WTC11 (cell line): ENCODE results near the gene OPN1SW. TPM values are rescaled to one million over a fixed set of nuclear protein-coding genes. Genes with fewer than 3 reads are reported as not detected.

Experiments
- ATAC-seq: fragments of 200-7000 bp; cut with Tn5 transposase; 2 replicates; pipeline ENCODE4 v1.10.0; 2021; ENCODE audit warnings: mild to moderate bottlenecking, moderate library complexity
- CTCF ChIA-PET: fragments of 300-600 bp; sonication (Branson Sonifier 250); formaldehyde crosslinking; loops from one replicate; lab custom pipeline; 2021; ENCODE audit warnings: antibody characterized with exemption; lab: Charles Lee
- POLR2A ChIA-PET: fragments of 350-600 bp; sonication (Branson Sonifier 250); formaldehyde crosslinking; loops from one replicate; lab custom pipeline; 2021; ENCODE audit warnings: antibody characterized with exemption; lab: Charles Lee
- DNase-seq: peaks from one replicate; pipeline ENCODE4 v3.0.0; 2021; ENCODE audit warnings: low spot score
- H3K27ac Mint-ChIP-seq: 2 replicates; pipeline ENCODE4 v1.8.0; 2021; ENCODE audit warnings: mixed read lengths
- H3K27me3 Mint-ChIP-seq: 2 replicates; pipeline ENCODE4 v1.8.0; 2021; ENCODE audit warnings: low read depth, mild to moderate bottlenecking, moderate library complexity, mixed read lengths
- H3K36me3 Mint-ChIP-seq: 2 replicates; pipeline ENCODE4 v1.8.0; 2021; ENCODE audit warnings: mixed read lengths
- H3K4me1 Mint-ChIP-seq: 2 replicates; pipeline ENCODE4 v1.8.0; 2022; ENCODE audit warnings: mixed read lengths
- H3K4me3 Mint-ChIP-seq: 2 replicates; pipeline ENCODE4 v1.8.0; 2021; ENCODE audit warnings: mild to moderate bottlenecking, moderate library complexity, mixed read lengths
- H3K9me3 Mint-ChIP-seq: 2 replicates; pipeline ENCODE4 v1.8.0; 2021; ENCODE audit warnings: mixed read lengths
- GABPB1 ChIP-seq: sonication (generic); formaldehyde crosslinking; IDR thresholded peaks from 2 replicates; pipeline ENCODE4 v1.8.1; 2023; ENCODE audit warnings: mild to moderate bottlenecking, missing genetic modification reagents
- RELA ChIP-seq: sonication (generic); formaldehyde crosslinking; IDR thresholded peaks from 2 replicates; pipeline ENCODE4 v1.8.1; 2022; ENCODE audit warnings: missing genetic modification reagents, mild to moderate bottlenecking, borderline replicate concordance
- TEAD4 ChIP-seq: sonication (generic); formaldehyde crosslinking; IDR thresholded peaks from 2 replicates; pipeline ENCODE4 v1.8.0; 2022; ENCODE audit warnings: mild to moderate bottlenecking, missing genetic modification reagents
- ZNF671 ChIP-seq: fragments of 250-450 bp; sonication (Bioruptor Pico); IDR thresholded peaks from 2 replicates; pipeline ENCODE4 v1.8.0; 2021; ENCODE audit warnings: mild to moderate bottlenecking
- total RNA-seq: library from RNA; stranded (reverse); gene quantifications from 3 replicates; pipeline ENCODE4 v1.2.3, GENCODE V29; 2021
- TF ChIP-seq, protein P1 (sequence below): sonication (generic); formaldehyde crosslinking; IDR thresholded peaks from 2 replicates; pipeline ENCODE4 v1.8.1; 2023; ENCODE audit warnings: mild to moderate bottlenecking, missing genetic modification reagents, moderate library complexity
- TF ChIP-seq, protein P2 (sequence below): sonication (generic); formaldehyde crosslinking; IDR thresholded peaks from 2 replicates; pipeline ENCODE4 v1.8.0; 2023; ENCODE audit warnings: missing genetic modification reagents, mild to moderate bottlenecking, borderline replicate concordance
- TF ChIP-seq, protein P3 (sequence below): fragments of 250-450 bp; sonication (Bioruptor Pico); conservative IDR thresholded peaks from 2 replicates; pipeline ENCODE4 v1.9.0; 2021; ENCODE audit warnings: mild to moderate bottlenecking
- TF ChIP-seq, protein P4 (sequence below): fragments of 250-450 bp; sonication (Bioruptor Pico); IDR thresholded peaks from 2 replicates; pipeline ENCODE4 v1.9.0; 2021; ENCODE audit warnings: mild to moderate bottlenecking
- TF ChIP-seq, protein P5 (sequence below): fragments of 250-450 bp; sonication (Bioruptor Pico); IDR thresholded peaks from 2 replicates; pipeline ENCODE4 v1.9.0; 2021; ENCODE audit warnings: mild to moderate bottlenecking
- TF ChIP-seq, protein P6 (sequence below): sonication (generic); formaldehyde crosslinking; IDR thresholded peaks from 2 replicates; pipeline ENCODE4 v1.8.0; 2023; ENCODE audit warnings: missing genetic modification reagents
- TF ChIP-seq, protein P7 (sequence below): sonication (generic); formaldehyde crosslinking; IDR thresholded peaks from 2 replicates; pipeline ENCODE4 v1.8.1; 2022; ENCODE audit warnings: mild to moderate bottlenecking, missing genetic modification reagents, moderate library complexity, borderline replicate concordance
- TF ChIP-seq, protein P8 (sequence below): fragments of 250-450 bp; sonication (Bioruptor Pico); IDR thresholded peaks from 2 replicates; pipeline ENCODE4 v1.9.0; 2021; ENCODE audit warnings: moderate library complexity, mild to moderate bottlenecking, inconsistent platforms, borderline replicate concordance
- TF ChIP-seq, protein P9 (sequence below): fragments of 250-450 bp; sonication (Bioruptor Pico); IDR thresholded peaks from 2 replicates; pipeline ENCODE4 v2.1.2; 2022; ENCODE audit warnings: mild to moderate bottlenecking, moderate library complexity

The OPN1SW gene
- total RNA-seq, 1 experiment from 2014 or later: not detected

DNA sequence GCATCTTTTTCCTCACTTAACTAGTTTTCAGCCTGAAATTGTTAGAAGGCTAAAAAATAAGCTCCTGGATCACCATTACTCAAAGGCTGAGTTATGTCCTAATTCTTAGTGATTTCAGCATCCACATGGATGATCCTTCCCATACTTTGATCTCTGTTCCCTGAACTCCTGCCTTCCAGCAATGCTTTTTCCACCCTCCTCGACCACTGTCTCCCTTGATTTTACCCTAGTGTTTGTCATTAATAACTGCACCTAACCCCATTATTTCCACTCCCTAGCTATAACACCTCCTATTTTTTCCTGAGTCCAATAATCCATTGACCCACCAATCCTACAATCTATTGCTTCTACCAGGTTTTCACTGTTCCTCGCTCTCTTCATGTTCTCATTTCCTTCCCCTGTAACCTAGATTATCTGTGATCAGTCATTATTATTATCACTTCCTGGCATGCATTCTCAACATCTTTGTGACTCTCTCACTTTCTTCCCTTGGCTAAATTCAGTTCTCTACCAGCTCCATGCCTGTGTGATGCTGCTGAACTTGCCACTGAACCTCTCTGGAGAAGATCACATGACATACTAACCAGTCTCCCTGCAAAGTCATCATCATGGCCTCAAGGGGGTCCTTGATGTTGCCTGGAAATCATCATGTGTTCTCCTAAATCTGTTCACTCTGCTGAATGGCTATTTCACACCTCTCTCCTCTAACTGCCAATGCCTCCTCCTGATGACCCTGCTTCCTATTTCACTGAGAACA lies 42.9 kb downstream of the OPN1SW start:
- ATAC-seq (no peak), DNase-seq (no peak)
- Mint-ChIP-seq H3K4me1 (no peaks in the 10 kb centered on the region), H3K4me3 (no peak overlapping the region), H3K9me3 (no peaks in the 10 kb centered on the region), H3K27me3 (peaks cover 13% of the 10 kb centered on the region), H3K36me3 (no peaks in the 10 kb centered on the region), H3K27ac (no peak overlapping the region)
- CTCF ChIA-PET: interaction anchor here (0.8 kb wide), 1 partner anchor 24 kb away, joined by 3 read pairs; no protein-coding TSS in a partner anchor
- TF ChIP-seq, protein P1, sequence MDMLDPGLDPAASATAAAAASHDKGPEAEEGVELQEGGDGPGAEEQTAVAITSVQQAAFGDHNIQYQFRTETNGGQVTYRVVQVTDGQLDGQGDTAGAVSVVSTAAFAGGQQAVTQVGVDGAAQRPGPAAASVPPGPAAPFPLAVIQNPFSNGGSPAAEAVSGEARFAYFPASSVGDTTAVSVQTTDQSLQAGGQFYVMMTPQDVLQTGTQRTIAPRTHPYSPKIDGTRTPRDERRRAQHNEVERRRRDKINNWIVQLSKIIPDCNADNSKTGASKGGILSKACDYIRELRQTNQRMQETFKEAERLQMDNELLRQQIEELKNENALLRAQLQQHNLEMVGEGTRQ (CRISPR knock-in tag): no peak
- TF ChIP-seq, protein P2, sequence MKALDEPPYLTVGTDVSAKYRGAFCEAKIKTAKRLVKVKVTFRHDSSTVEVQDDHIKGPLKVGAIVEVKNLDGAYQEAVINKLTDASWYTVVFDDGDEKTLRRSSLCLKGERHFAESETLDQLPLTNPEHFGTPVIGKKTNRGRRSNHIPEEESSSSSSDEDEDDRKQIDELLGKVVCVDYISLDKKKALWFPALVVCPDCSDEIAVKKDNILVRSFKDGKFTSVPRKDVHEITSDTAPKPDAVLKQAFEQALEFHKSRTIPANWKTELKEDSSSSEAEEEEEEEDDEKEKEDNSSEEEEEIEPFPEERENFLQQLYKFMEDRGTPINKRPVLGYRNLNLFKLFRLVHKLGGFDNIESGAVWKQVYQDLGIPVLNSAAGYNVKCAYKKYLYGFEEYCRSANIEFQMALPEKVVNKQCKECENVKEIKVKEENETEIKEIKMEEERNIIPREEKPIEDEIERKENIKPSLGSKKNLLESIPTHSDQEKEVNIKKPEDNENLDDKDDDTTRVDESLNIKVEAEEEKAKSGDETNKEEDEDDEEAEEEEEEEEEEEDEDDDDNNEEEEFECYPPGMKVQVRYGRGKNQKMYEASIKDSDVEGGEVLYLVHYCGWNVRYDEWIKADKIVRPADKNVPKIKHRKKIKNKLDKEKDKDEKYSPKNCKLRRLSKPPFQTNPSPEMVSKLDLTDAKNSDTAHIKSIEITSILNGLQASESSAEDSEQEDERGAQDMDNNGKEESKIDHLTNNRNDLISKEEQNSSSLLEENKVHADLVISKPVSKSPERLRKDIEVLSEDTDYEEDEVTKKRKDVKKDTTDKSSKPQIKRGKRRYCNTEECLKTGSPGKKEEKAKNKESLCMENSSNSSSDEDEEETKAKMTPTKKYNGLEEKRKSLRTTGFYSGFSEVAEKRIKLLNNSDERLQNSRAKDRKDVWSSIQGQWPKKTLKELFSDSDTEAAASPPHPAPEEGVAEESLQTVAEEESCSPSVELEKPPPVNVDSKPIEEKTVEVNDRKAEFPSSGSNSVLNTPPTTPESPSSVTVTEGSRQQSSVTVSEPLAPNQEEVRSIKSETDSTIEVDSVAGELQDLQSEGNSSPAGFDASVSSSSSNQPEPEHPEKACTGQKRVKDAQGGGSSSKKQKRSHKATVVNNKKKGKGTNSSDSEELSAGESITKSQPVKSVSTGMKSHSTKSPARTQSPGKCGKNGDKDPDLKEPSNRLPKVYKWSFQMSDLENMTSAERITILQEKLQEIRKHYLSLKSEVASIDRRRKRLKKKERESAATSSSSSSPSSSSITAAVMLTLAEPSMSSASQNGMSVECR (CRISPR knock-in tag): no peak
- TF ChIP-seq, protein P3, sequence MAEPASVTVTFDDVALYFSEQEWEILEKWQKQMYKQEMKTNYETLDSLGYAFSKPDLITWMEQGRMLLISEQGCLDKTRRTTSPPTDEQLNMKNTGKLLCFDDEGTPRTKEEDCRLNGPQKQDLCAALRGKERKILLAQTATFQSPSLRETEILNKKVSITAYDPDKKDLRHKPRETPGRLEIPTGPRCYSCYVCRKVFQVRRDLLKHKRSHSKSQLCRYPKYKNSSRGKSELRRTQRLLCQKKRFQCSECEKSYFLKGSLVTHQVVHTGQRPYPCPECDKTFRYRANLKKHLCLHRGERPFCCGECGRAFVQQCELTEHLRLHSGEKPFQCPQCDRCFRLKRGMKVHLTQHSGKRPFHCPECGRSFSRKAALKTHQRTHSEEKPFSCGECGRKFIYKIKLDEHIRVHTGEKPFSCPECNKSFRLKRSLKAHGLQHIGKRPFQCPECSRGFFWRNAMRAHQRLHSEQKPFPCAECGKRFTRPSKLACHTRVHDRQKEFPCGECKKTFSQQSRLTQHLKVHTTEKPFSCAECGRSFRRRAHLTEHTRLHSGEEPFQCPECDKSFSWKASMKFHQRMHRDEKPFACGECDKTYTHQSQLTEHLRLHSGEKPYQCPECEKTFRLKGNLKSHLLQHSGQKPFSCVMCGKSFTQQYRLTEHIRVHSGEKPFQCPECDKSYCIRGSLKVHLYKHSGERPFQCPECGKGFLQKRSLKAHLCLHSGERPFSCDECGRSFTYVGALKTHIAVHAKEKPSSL (CRISPR knock-in tag): no peak
- TF ChIP-seq TEAD4 (CRISPR knock-in tag): no peak
- TF ChIP-seq, protein P4, sequence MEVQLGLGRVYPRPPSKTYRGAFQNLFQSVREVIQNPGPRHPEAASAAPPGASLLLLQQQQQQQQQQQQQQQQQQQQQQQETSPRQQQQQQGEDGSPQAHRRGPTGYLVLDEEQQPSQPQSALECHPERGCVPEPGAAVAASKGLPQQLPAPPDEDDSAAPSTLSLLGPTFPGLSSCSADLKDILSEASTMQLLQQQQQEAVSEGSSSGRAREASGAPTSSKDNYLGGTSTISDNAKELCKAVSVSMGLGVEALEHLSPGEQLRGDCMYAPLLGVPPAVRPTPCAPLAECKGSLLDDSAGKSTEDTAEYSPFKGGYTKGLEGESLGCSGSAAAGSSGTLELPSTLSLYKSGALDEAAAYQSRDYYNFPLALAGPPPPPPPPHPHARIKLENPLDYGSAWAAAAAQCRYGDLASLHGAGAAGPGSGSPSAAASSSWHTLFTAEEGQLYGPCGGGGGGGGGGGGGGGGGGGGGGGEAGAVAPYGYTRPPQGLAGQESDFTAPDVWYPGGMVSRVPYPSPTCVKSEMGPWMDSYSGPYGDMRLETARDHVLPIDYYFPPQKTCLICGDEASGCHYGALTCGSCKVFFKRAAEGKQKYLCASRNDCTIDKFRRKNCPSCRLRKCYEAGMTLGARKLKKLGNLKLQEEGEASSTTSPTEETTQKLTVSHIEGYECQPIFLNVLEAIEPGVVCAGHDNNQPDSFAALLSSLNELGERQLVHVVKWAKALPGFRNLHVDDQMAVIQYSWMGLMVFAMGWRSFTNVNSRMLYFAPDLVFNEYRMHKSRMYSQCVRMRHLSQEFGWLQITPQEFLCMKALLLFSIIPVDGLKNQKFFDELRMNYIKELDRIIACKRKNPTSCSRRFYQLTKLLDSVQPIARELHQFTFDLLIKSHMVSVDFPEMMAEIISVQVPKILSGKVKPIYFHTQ (CRISPR knock-in tag): no peak
- TF ChIP-seq, protein P5, sequence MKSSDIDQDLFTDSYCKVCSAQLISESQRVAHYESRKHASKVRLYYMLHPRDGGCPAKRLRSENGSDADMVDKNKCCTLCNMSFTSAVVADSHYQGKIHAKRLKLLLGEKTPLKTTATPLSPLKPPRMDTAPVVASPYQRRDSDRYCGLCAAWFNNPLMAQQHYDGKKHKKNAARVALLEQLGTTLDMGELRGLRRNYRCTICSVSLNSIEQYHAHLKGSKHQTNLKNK: no peak
- TF ChIP-seq, protein P6, sequence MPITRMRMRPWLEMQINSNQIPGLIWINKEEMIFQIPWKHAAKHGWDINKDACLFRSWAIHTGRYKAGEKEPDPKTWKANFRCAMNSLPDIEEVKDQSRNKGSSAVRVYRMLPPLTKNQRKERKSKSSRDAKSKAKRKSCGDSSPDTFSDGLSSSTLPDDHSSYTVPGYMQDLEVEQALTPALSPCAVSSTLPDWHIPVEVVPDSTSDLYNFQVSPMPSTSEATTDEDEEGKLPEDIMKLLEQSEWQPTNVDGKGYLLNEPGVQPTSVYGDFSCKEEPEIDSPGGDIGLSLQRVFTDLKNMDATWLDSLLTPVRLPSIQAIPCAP (CRISPR knock-in tag): no peak
- TF ChIP-seq, protein P7, sequence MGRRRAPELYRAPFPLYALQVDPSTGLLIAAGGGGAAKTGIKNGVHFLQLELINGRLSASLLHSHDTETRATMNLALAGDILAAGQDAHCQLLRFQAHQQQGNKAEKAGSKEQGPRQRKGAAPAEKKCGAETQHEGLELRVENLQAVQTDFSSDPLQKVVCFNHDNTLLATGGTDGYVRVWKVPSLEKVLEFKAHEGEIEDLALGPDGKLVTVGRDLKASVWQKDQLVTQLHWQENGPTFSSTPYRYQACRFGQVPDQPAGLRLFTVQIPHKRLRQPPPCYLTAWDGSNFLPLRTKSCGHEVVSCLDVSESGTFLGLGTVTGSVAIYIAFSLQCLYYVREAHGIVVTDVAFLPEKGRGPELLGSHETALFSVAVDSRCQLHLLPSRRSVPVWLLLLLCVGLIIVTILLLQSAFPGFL: no peak
- no peak for TF ChIP-seq ZNF671 (CRISPR knock-in tag)
- no peak for TF ChIP-seq RELA (CRISPR knock-in tag)
- TF ChIP-seq GABPB1: no peak
- TF ChIP-seq, protein P8, sequence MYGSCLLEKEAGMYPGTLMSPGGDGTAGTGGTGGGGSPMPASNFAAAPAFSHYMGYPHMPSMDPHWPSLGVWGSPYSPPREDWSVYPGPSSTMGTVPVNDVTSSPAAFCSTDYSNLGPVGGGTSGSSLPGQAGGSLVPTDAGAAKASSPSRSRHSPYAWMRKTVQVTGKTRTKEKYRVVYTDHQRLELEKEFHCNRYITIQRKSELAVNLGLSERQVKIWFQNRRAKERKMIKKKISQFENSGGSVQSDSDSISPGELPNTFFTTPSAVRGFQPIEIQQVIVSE (CRISPR knock-in tag): no peak
- TF ChIP-seq, protein P9, sequence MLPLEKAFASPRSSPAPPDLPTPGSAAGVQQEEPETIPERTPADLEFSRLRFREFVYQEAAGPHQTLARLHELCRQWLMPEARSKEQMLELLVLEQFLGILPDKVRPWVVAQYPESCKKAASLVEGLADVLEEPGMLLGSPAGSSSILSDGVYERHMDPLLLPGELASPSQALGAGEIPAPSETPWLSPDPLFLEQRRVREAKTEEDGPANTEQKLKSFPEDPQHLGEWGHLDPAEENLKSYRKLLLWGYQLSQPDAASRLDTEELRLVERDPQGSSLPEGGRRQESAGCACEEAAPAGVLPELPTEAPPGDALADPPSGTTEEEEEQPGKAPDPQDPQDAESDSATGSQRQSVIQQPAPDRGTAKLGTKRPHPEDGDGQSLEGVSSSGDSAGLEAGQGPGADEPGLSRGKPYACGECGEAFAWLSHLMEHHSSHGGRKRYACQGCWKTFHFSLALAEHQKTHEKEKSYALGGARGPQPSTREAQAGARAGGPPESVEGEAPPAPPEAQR (CRISPR knock-in tag): no peak
- POLR2A ChIA-PET: no interaction called here
